HCT116 (cell line): ENCODE data around the gene ST6GALNAC5. TPM values are rescaled to one million over a fixed set of nuclear protein-coding genes. Genes with fewer than 3 reads are reported as not detected.

Experiments
- ATAC-seq: fragments of 200-7000 bp; cut with Tn5 transposase; 2 replicates; pipeline ENCODE4 v1.9.1; 2020; ENCODE audit warnings: mild to moderate bottlenecking, moderate library complexity
- BruUV-seq: library from RNA; stranded (reverse); fragments of 400-500 nt; replicated peaks from 2 replicates; lab custom pipeline; 2021; lab: Mats Ljungman, UMichigan
- CTCF ChIA-PET: fragments of 300-600 bp; sonication (Branson Sonifier 250); formaldehyde crosslinking; loops from one replicate; lab custom pipeline; 2021; ENCODE audit warnings: antibody characterized with exemption; lab: Charles Lee
- POLR2A ChIA-PET: fragments of 300-600, 350-600 bp; sonication (Branson Sonifier 250); formaldehyde crosslinking; loops from one replicate; lab custom pipeline; 2021; ENCODE audit warnings: antibody characterized with exemption; lab: Charles Lee
- RAD21 ChIA-PET, 2 experiments: fragments of 300-600 bp; sonication (Branson Sonifier 250); formaldehyde crosslinking; loops; one replicate each; lab custom pipeline; 2023; ENCODE audit warnings: low total read pairs in 2 of 2; ENCODE audit not compliant: uncharacterized antibody in 2 of 2, unreplicated experiment in 2 of 2, low non-redundant PET in 1 of 2; lab: Charles Lee
- DNase-seq: peaks from one replicate; pipeline ENCODE4 v3.0.0-alpha.2; 2010; ENCODE audit warnings: low read depth, low spot score
- H2AFZ ChIP-seq: fragments of 200-600 bp; shearing (Covaris generic), sonication (generic); 2 replicates; pipeline ENCODE4 v1.6.1; 2017; ENCODE audit warnings: low read depth, mixed run types, mixed read lengths, antibody characterized with exemption, low read length; ENCODE audit not compliant: poor library complexity, severe bottlenecking
- H3K27ac ChIP-seq: 2 replicates; pipeline ENCODE4 v1.5.1; 2012; ENCODE audit warnings: low read depth, low read length
- H3K27me3 ChIP-seq: fragments of 200-600 bp; sonication (generic); 2 replicates; pipeline ENCODE4 v1.6.1; 2016; ENCODE audit warnings: mixed run types, low read length, mixed read lengths; ENCODE audit not compliant: insufficient read depth
- H3K36me3 ChIP-seq, 2 experiments: fragments of 200-500 bp in 1 of 2; fragments of 200-600 bp in 1 of 2; sonication (Bioruptor generic) in 1 of 2; sonication (generic) in 1 of 2; 2 replicates each; pipeline versions ENCODE4 v1.5.1 to v1.6.1; 2014 to 2016; ENCODE audit warnings: low read length in 2 of 2, inconsistent platforms in 1 of 2, mixed read lengths in 1 of 2, mixed run types in 1 of 2; ENCODE audit not compliant: insufficient read depth in 2 of 2, control insufficient read depth in 1 of 2
- H3K4me1 ChIP-seq, 2 experiments: fragments of 200-600 bp in 1 of 2; sonication (generic) in 1 of 2; 2 replicates each; pipeline versions ENCODE4 v1.5.1 to v1.6.1; 2012 to 2017; ENCODE audit warnings: low read length in 2 of 2, inconsistent platforms in 1 of 2, mild to moderate bottlenecking in 1 of 2, mixed read lengths in 1 of 2, mixed run types in 1 of 2, moderate library complexity in 1 of 2; ENCODE audit not compliant: insufficient read depth in 2 of 2, control insufficient read depth in 1 of 2
- H3K4me2 ChIP-seq: fragments of 200-600 bp; sonication (generic); 2 replicates; pipeline ENCODE4 v1.6.1; 2017; ENCODE audit warnings: mixed run types, low read length, mixed read lengths
- H3K4me3 ChIP-seq, 2 experiments: fragments of 200-600 bp in 1 of 2; sonication (generic) in 1 of 2; replicated peaks in 1 of 2; 2 replicates each; pipeline ENCODE4 v1.5.1; 2011 to 2016; ENCODE audit warnings: low read length in 2 of 2, control low read depth in 1 of 2, low read depth in 1 of 2, mild to moderate bottlenecking in 1 of 2, mixed read lengths in 1 of 2, mixed run types in 1 of 2
- H3K79me2 ChIP-seq: fragments of 200-600 bp; sonication (generic); 2 replicates; pipeline ENCODE4 v1.6.1; 2017; ENCODE audit warnings: mild to moderate bottlenecking, mixed run types, low read length, moderate library complexity, mixed read lengths; ENCODE audit not compliant: insufficient read depth
- H3K9ac ChIP-seq: fragments of 200-600 bp; sonication (generic); 2 replicates; pipeline ENCODE4 v1.6.1; 2016; ENCODE audit warnings: low read length, mixed read lengths
- H3K9me2 ChIP-seq: fragments of 200-600 bp; sonication (generic), shearing (Covaris generic); 2 replicates; pipeline ENCODE4 v1.6.1; 2017; ENCODE audit warnings: mixed run types, mild to moderate bottlenecking, moderate library complexity; ENCODE audit not compliant: insufficient read depth
- H3K9me3 ChIP-seq, 2 experiments: fragments of 200-500 bp in 1 of 2; fragments of 200-600 bp in 1 of 2; sonication (Bioruptor generic) in 1 of 2; sonication (generic) in 1 of 2; 2 replicates each; pipeline ENCODE4 v1.6.1; 2014 to 2017; ENCODE audit warnings: low read length in 2 of 2, mixed read lengths in 2 of 2, inconsistent platforms in 1 of 2, low read depth in 1 of 2, mild to moderate bottlenecking in 1 of 2, mixed run types in 1 of 2, moderate library complexity in 1 of 2; ENCODE audit not compliant: control insufficient read depth in 1 of 2, insufficient read depth in 1 of 2
- H4K20me1 ChIP-seq: fragments of 200-600 bp; sonication (generic), shearing (Covaris generic); 2 replicates; pipeline ENCODE4 v1.6.1; 2017; ENCODE audit warnings: mixed run types, mild to moderate bottlenecking, moderate library complexity; ENCODE audit not compliant: insufficient read depth
- CBX3 ChIP-seq: IDR thresholded peaks from 2 replicates; pipeline ENCODE4 v1.6.1; 2012; ENCODE audit warnings: low read depth
- EGR1 ChIP-seq: IDR thresholded peaks from 2 replicates; pipeline ENCODE4 v1.6.1; 2012; ENCODE audit warnings: low read depth
- ELF1 ChIP-seq: IDR thresholded peaks from 2 replicates; pipeline ENCODE4 v1.6.1; 2012; ENCODE audit warnings: low read depth, borderline replicate concordance
- EZH2phosphoT487 ChIP-seq: fragments of 200-600 bp; IDR thresholded peaks from 2 replicates; pipeline ENCODE4 v1.6.1; 2018; ENCODE audit warnings: antibody characterized with exemption, borderline replicate concordance
- FOSL1 ChIP-seq: IDR thresholded peaks from 2 replicates; pipeline ENCODE4 v1.6.1; 2012; ENCODE audit warnings: low read depth
- JUND ChIP-seq: IDR thresholded peaks from 2 replicates; pipeline ENCODE4 v1.6.1; 2012
- POLR2A ChIP-seq: IDR thresholded peaks from 2 replicates; pipeline ENCODE4 v1.7.0; 2011; ENCODE audit warnings: borderline replicate concordance; ENCODE audit not compliant: insufficient read depth, insufficient read length; ENCODE audit errors: extremely low read depth
- POLR2AphosphoS5 ChIP-seq: IDR thresholded peaks from 2 replicates; pipeline ENCODE4 v1.6.1; 2011; ENCODE audit warnings: mild to moderate bottlenecking, low read depth, low read length, moderate library complexity
- SIN3A ChIP-seq: IDR thresholded peaks from 2 replicates; pipeline ENCODE4 v1.6.1; 2012; ENCODE audit warnings: low read depth
- TCF7L2 ChIP-seq: IDR thresholded peaks from 2 replicates; pipeline ENCODE4 v1.7.0; 2011; ENCODE audit warnings: borderline replicate concordance, inconsistent platforms; ENCODE audit not compliant: insufficient read depth, insufficient read length; ENCODE audit errors: extremely low read depth
- YY1 ChIP-seq: IDR thresholded peaks from 2 replicates; pipeline ENCODE4 v1.6.1; 2011; ENCODE audit warnings: low read length, low read depth, moderate library complexity, mild to moderate bottlenecking; ENCODE audit not compliant: insufficient replicate concordance; ENCODE audit errors: extremely low read depth
- ZFX ChIP-seq: fragments of 450-650 bp; IDR thresholded peaks from 2 replicates; pipeline ENCODE4 v1.6.1; 2017
- intact Hi-C: fragments of 100-400 bp; cut with micrococcal nuclease; formaldehyde crosslinking; loops from 2 replicates; pipeline ENCODE4 v1.10.0; 2022
- total RNA-seq: library from RNA; stranded (reverse); gene quantifications from one replicate; pipeline ENCODE4 v1.2.1, GENCODE V29; 2021; ENCODE audit not compliant: unreplicated experiment
- TF ChIP-seq, protein P1 (sequence below), 3 experiments: fragments of 200-600 bp in 1 of 3; sonication (generic) in 1 of 3; IDR thresholded peaks in 2 of 3; conservative IDR thresholded peaks in 1 of 3; 2 replicates each; pipeline ENCODE4 v1.5.1; 2012 to 2017; ENCODE audit warnings: low read depth in 2 of 3, low read length in 2 of 3, antibody characterized with exemption in 1 of 3, borderline replicate concordance in 1 of 3, control low read depth in 1 of 3, mild to moderate bottlenecking in 1 of 3, mixed read lengths in 1 of 3, mixed run types in 1 of 3, moderate library complexity in 1 of 3; ENCODE audit not compliant: insufficient read depth in 1 of 3
- TF ChIP-seq, protein P2 (sequence below): IDR thresholded peaks from 2 replicates; pipeline ENCODE4 v1.6.1; 2012
- TF ChIP-seq, protein P3 (sequence below): IDR thresholded peaks from 2 replicates; pipeline ENCODE4 v1.6.1; 2012; ENCODE audit warnings: low read depth

ST6GALNAC5 gene
- total RNA-seq, 1 experiment from 2014 or later, result 1.2 TPM

GRCh38 chr1:76833151-76833550, 34.1 kb upstream of the ST6GALNAC5 start:
- ATAC-seq (no peak), DNase-seq (no peak)
- H3K9me2 ChIP-seq, result no peaks in the 10 kb centered on the region
- TF ChIP-seq, protein P1, sequence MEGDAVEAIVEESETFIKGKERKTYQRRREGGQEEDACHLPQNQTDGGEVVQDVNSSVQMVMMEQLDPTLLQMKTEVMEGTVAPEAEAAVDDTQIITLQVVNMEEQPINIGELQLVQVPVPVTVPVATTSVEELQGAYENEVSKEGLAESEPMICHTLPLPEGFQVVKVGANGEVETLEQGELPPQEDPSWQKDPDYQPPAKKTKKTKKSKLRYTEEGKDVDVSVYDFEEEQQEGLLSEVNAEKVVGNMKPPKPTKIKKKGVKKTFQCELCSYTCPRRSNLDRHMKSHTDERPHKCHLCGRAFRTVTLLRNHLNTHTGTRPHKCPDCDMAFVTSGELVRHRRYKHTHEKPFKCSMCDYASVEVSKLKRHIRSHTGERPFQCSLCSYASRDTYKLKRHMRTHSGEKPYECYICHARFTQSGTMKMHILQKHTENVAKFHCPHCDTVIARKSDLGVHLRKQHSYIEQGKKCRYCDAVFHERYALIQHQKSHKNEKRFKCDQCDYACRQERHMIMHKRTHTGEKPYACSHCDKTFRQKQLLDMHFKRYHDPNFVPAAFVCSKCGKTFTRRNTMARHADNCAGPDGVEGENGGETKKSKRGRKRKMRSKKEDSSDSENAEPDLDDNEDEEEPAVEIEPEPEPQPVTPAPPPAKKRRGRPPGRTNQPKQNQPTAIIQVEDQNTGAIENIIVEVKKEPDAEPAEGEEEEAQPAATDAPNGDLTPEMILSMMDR (IDR thresholded peaks at IDR 0.05 in 2 of 3, conservative IDR thresholded peaks at IDR 0.05 in 1 of 3; ENCODE audit: borderline replicate concordance in 1 of 3, insufficient read depth in 1 of 3, low read depth in 2 of 3, low read length in 2 of 3), result no peak
- TF ChIP-seq POLR2A, result no peak
- no peak for TF ChIP-seq ZFX
- TF ChIP-seq, protein P2, sequence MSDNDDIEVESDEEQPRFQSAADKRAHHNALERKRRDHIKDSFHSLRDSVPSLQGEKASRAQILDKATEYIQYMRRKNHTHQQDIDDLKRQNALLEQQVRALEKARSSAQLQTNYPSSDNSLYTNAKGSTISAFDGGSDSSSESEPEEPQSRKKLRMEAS, result no peak
- no peak for TF ChIP-seq FOSL1
- no peak for TF ChIP-seq ELF1
- TF ChIP-seq EZH2phosphoT487, result no peak
- no peak for TF ChIP-seq CBX3
- TF ChIP-seq YY1, result no peak
- TF ChIP-seq, protein P3, sequence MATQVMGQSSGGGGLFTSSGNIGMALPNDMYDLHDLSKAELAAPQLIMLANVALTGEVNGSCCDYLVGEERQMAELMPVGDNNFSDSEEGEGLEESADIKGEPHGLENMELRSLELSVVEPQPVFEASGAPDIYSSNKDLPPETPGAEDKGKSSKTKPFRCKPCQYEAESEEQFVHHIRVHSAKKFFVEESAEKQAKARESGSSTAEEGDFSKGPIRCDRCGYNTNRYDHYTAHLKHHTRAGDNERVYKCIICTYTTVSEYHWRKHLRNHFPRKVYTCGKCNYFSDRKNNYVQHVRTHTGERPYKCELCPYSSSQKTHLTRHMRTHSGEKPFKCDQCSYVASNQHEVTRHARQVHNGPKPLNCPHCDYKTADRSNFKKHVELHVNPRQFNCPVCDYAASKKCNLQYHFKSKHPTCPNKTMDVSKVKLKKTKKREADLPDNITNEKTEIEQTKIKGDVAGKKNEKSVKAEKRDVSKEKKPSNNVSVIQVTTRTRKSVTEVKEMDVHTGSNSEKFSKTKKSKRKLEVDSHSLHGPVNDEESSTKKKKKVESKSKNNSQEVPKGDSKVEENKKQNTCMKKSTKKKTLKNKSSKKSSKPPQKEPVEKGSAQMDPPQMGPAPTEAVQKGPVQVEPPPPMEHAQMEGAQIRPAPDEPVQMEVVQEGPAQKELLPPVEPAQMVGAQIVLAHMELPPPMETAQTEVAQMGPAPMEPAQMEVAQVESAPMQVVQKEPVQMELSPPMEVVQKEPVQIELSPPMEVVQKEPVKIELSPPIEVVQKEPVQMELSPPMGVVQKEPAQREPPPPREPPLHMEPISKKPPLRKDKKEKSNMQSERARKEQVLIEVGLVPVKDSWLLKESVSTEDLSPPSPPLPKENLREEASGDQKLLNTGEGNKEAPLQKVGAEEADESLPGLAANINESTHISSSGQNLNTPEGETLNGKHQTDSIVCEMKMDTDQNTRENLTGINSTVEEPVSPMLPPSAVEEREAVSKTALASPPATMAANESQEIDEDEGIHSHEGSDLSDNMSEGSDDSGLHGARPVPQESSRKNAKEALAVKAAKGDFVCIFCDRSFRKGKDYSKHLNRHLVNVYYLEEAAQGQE, result no peak
- no peak for TF ChIP-seq SIN3A
- no peak for TF ChIP-seq TCF7L2
- no peak for TF ChIP-seq JUND
- no peak for TF ChIP-seq POLR2AphosphoS5
- TF ChIP-seq EGR1, result no peak
- no peaks in the 10 kb centered on the region for H3K36me3 ChIP-seq
- no TSS peak for BruUV-seq
- intact Hi-C loops, result no loop called here
- no peak overlapping the region for H3K4me2 ChIP-seq
- RAD21 ChIA-PET, result no interaction called here
- H3K9me3 ChIP-seq, result no peaks in the 10 kb centered on the region
- POLR2A ChIA-PET, result no interaction called here
- H3K27me3 ChIP-seq, result no peaks in the 10 kb centered on the region
- CTCF ChIA-PET, result no interaction called here
- H4K20me1 ChIP-seq, result no peaks in the 10 kb centered on the region
- H2AFZ ChIP-seq, result no peak overlapping the region
- no peak overlapping the region for H3K27ac ChIP-seq
- no peak overlapping the region for H3K4me3 ChIP-seq
- H3K4me1 ChIP-seq, result no peaks in the 10 kb centered on the region
- H3K9ac ChIP-seq, result no peak overlapping the region
- H3K79me2 ChIP-seq, result no peaks in the 10 kb centered on the region
